GM18873 (cell line): ENCODE measurements around the gene DLK2.

Experiments
- ATAC-seq: cut with Tn5 transposase; IDR thresholded peaks from one replicate; pipeline ENCODE4 v1.9.1; 2021; ENCODE audit warnings: mild to moderate bottlenecking, moderate library complexity, moderate number of reproducible peaks; ENCODE audit not compliant: unreplicated experiment, low FRiP score

Gene DLK2

DNA sequence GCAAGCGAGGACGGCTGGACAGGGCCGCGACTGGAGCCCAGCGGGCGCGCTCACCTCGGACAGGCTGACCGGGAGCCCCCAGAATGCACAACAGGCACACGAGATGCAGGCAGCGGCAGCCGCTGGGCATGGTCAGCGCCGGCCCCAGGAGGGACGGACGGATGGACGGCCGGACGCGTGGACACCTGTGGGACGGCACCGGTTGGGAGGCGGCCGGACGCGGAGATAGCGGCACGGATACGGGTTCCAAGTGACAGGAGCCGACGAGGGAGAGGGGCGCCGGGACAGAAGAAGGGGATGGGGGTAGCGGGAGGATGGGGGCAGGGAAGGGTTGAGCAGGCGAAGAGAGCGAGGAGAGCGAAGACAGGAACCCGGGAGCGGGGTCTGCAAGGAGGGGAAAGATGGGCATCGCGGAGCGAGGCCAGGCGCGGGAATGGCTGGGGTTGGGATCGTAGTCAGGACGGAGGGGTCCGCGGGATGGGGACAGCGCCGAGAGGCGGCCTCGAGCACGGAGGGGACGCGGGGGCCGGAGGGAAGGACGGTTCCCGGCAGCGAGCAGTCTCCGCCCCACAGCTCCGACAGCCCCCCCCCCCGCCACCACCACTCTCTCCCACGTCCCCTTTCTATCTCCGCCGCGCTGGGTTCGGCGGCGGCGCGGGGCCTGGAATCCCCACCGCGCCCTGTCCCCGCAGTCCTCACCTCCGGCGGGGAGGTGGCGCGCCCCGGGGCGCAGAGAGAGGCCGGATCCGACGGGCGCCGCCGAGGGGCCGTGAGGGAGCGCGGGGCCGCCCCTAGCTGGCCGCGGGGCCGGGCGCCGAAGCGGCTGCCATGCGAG, 435 bp downstream of the DLK2 start:
- ATAC-seq = no peak

- no peak for ATAC-seq
Observed at GRCh38 chr6:43454290-43454695, 1.1 kb downstream of the DLK2 start.

DNA sequence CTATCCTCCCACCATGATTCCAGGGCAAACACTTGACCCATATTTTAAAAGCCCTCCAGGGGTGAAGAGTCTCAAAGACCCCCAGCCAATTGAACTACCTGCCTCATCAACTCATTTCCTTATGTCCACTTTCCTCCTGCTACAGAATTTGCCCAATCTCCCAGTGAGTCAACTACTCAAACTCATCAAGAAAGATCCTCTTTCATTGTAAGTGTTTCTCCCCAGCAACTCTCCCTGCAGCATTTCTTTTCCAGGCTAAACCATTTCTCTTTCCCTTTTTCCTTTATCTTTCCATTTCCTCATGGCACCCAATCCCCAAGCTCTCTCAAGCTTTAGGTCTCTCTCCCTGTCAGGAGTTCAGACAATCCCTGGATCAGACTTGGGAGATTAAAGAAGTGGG, 1.5 kb downstream of the DLK2 start:
- ATAC-seq = no peak

DNA sequence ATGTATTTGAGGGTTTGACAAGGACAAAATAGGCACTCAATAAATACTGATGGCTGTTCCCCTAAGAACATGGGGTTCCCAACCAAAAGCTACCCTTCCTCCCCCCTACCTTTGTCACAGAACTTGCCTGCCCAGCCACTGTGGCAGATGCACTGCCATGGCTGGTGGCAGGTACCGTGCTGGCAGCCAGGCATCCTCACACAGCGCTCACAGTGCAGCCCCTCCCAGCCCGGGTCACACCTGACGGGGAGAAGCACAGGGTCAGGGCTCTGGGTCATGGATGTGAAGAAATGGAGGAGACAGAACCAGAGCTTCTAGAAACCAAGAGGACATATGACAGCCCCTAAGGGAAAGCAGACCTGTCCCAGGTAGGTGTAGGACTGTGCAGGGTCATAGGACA, 2.5 kb downstream of the DLK2 start:
- no peak for ATAC-seq

- ATAC-seq = no peak
Observed at GRCh38 chr6:43451939-43452338, 3.4 kb downstream of the DLK2 start.

GRCh38 chr6:43451348-43451747, 4.0 kb downstream of the DLK2 start:
- no peak for ATAC-seq

- ATAC-seq = no peak
Observed at GRCh38 chr6:43450699-43451131, 4.6 kb downstream of the DLK2 start.

- ATAC-seq = no peak
Observed at GRCh38 chr6:43448916-43449315, 6.4 kb downstream of the DLK2 start.

DNA sequence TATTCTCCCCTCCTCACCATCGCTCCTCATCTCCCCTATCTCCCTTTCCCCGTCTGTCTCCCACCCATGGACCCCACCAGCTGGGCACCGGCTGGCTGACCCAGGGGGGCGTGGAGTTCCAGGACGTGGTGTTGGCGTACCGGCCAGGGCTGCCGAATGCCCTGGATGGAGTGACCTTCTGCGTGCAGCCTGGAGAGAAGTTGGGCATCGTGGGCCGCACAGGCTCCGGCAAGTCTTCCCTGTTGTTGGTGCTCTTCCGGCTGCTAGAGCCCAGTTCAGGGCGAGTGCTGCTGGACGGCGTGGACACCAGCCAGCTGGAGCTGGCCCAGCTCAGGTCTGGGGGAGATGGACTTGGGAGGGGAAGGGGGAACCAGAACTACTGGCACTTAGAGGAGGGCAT, 7.7 kb downstream of the DLK2 start:
- ATAC-seq = no peak

DNA sequence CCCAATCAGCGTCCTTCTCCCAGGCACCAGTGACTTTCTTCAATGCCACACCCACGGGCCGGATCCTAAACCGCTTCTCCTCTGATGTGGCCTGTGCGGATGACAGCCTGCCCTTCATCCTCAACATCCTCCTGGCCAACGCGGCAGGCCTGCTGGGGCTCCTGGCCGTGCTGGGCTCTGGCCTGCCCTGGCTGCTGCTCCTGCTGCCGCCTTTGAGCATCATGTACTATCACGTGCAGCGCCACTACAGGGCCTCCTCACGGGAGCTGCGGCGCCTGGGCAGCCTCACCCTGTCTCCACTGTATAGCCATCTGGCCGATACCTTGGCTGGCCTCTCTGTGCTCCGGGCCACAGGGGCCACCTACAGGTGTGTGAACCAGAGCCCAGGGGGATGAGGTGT, 9.8 kb downstream of the DLK2 start:
- no peak for ATAC-seq

- no peak for ATAC-seq
Observed at GRCh38 chr6:43444582-43444981, 10.8 kb downstream of the DLK2 start.

DNA sequence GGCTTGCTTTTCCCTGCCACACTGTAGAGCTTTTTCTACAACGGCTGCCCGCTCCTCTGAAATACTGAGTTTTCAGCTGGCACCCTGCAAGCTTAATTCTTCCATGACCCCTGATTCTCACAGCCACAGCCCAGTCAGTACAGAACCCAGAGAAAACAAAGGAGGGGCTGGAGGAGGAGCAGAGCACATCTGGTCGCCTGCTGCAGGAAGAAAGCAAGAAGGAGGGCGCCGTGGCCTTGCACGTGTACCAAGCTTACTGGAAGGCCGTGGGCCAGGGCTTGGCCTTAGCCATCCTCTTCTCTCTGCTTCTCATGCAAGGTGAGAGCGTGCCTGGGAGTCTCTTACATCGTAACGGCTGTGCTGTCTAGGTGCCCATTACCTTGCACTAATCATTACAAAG, 11.3 kb downstream of the DLK2 start:
- no peak for ATAC-seq

GRCh38 chr6:43442935-43443334, 12.4 kb downstream of the DLK2 start:
- ATAC-seq = no peak

- ATAC-seq = no peak
Observed at GRCh38 chr6:43437700-43438099, 17.6 kb downstream of the DLK2 start.

DNA sequence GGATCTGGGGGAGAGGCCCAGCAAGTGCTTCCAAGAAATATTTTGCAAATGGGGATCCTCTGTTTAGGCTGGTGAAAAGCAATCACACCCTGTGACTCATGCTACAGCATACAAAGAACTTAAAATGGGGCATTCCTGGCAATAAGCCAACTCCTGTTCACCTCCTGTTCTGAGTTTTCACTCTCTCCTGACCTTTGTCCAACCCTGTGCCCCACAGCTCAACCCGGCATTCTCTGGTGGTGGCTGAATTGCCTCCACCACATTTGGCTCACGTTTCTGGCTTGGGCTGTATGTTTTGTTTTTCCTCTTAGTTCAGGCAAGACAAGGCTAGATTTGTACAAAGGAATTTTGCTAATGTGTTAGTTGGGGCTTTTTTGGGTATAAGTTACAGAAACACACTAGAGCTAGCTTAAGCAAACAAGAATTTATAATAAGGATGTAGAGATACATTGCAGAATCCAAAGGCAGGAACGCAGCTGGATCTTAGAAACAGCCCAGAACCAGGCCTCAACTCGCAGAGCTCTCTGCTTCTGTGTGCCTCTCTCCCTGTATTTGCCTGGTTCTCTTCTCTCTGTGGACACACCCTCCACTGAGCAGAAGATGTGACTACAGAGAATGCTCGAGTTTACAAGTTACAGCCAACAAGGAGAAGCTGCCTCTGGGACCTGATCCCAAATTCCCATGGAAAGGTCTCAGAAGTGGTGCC, 18.6 kb downstream of the DLK2 start:
- ATAC-seq = no peak

- no peak for ATAC-seq
Observed at GRCh38 chr6:43435682-43436437, 19.5 kb downstream of the DLK2 start.

DNA sequence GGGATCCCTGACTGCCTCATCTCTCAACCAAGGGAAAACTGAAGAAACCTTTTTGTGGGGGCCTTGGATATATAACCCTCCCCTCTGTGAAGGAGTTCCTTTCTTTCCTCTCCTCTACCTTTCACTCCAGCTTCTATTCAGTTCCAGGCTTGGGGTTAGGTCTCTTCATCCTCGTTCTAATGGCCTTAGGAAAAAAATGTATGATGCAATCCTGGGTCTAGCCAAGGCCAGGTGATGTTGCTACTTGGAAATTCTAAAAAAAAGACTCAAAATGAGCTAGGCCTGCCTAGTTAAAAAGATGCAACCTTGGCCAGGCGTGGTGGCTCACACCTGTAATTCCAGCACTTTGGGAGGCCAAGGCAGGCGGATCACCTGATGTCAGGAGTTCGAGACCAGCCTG, 20.4 kb downstream of the DLK2 start:
- ATAC-seq = no peak

GRCh38 chr6:43434001-43434840, 21.1 kb downstream of the DLK2 start:
- no peak for ATAC-seq

- ATAC-seq = no peak
Observed at GRCh38 chr6:43433148-43433547, 22.2 kb downstream of the DLK2 start.
